ENCODE results near the gene GRID2. TPM values are rescaled to one million over a fixed set of nuclear protein-coding genes. Genes with fewer than 3 reads are reported as not detected.

GRID2 gene
- total RNA-seq, 4 donors from 2014 or later: not detected

DNA sequence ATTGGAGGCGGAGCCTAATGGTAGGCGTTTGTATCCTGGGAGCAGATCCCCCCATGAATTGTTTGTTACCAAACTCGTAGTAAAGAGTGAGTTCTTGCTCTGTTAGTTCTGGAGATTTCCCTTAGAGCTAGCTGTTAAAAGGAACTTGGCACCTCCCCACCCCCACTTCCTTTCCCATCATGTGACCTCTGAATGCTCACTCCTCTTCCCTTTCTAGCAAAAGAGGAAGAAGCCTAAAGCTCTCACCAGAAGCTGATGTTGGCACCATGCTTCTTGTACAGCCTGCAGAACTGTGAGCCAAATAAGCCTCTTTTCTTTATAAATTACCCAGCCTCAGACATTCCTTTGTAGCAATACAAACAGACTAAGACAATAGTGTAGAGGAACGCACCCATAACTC lies 1511.0 kb downstream of the GRID2 start:
- ATAC-seq (ENCODE audit: low FRiP score): no peak

More for the DNA sequence above, 1511.0 kb downstream of the GRID2 start:
- no peak for DNase-seq (ENCODE audit: low spot score)
- TF ChIP-seq, protein P1, sequence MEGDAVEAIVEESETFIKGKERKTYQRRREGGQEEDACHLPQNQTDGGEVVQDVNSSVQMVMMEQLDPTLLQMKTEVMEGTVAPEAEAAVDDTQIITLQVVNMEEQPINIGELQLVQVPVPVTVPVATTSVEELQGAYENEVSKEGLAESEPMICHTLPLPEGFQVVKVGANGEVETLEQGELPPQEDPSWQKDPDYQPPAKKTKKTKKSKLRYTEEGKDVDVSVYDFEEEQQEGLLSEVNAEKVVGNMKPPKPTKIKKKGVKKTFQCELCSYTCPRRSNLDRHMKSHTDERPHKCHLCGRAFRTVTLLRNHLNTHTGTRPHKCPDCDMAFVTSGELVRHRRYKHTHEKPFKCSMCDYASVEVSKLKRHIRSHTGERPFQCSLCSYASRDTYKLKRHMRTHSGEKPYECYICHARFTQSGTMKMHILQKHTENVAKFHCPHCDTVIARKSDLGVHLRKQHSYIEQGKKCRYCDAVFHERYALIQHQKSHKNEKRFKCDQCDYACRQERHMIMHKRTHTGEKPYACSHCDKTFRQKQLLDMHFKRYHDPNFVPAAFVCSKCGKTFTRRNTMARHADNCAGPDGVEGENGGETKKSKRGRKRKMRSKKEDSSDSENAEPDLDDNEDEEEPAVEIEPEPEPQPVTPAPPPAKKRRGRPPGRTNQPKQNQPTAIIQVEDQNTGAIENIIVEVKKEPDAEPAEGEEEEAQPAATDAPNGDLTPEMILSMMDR (IDR thresholded peaks at IDR 0.05): no peak

Small RNA genes within 50 kb of the gene (small RNA-seq; reads per million reads assigned to genes)
- not detected for gene RNA5SP164

Measured in omental fat pad (tissue), 4 donors.